ENCODE measurements around the gene WNK2.
"Not testable (repeated sequence)": the region's sequence is repeated elsewhere in the genome, so short reads cannot be mapped to it uniquely, and the experiment has no call there.

Gene WNK2

DNA sequence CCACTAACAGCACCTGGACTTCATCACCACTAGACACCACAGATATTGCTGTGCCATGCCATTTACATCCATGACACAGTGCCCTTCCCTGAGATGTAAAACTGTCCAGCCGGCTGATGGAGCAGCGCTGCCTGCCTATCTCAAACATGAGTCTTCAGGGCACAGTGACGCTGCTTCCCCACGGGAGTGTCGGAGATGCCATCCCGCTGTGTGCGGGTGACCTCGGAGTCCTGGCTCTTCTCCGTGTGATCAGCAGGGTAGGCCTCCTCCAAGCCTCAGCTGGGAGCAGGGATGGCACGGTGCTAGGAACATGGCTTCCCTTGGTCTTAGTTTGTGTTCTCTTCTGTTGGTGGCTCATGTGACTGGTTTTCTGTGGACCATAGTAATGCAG, 137.3 kb downstream of the WNK2 start:
- Histone ChIP-seq H3K4me1 (ENCODE audit: control insufficient read depth, insufficient read depth, low read length) (no peaks in the 10 kb centered on the region), H3K27me3 (ENCODE audit: control insufficient read depth, insufficient read depth, low read length) (peaks cover 6% of the 10 kb centered on the region), H3K36me3 (ENCODE audit: insufficient read depth, low read length) (no peaks in the 10 kb centered on the region), H3K4me3 (ENCODE audit: low read length) (no peak overlapping the region), H3K9me3 (replicated peaks; ENCODE audit: low read length) (no peaks in the 10 kb centered on the region), H3K4me2 (ENCODE audit: low read length) (no peak overlapping the region), H3K9ac (ENCODE audit: low read depth, low read length) (no peak overlapping the region)

DNA sequence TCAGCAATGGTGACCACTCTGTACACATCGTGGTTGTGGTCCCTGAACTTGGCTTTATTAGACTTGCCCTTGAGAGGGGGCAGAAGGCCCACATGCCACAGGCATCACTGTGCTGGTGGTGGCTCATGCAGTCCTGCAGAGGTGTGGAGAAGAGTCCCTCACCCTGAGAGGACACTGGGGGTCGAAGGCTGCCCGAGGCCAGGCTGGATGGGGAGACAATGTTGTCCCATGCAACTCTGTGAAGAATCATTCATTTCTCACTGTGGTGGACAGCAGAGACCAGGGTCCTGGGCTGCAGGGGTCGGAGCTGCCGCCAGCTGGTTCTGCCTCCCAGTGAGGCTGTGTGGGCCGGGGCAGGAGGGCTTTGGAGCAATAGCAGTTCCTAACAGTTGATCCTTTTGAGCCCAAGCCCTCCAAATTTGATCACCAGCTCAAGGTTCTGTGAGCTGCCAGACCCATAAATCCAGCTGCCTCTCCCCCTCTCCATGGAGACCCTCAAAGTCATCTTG, 139.6 kb downstream of the WNK2 start:
- H3K27me3 ChIP-seq (ENCODE audit: control insufficient read depth, insufficient read depth, low read length); H3K4me2 ChIP-seq (ENCODE audit: low read length); H3K9ac ChIP-seq (ENCODE audit: low read depth, low read length); H3K9me3 ChIP-seq (replicated peaks; ENCODE audit: low read length); H3K4me3 ChIP-seq (ENCODE audit: low read length); H3K4me1 ChIP-seq (ENCODE audit: control insufficient read depth, insufficient read depth, low read length); H3K36me3 ChIP-seq (ENCODE audit: insufficient read depth, low read length): not testable (repeated sequence)

DNA sequence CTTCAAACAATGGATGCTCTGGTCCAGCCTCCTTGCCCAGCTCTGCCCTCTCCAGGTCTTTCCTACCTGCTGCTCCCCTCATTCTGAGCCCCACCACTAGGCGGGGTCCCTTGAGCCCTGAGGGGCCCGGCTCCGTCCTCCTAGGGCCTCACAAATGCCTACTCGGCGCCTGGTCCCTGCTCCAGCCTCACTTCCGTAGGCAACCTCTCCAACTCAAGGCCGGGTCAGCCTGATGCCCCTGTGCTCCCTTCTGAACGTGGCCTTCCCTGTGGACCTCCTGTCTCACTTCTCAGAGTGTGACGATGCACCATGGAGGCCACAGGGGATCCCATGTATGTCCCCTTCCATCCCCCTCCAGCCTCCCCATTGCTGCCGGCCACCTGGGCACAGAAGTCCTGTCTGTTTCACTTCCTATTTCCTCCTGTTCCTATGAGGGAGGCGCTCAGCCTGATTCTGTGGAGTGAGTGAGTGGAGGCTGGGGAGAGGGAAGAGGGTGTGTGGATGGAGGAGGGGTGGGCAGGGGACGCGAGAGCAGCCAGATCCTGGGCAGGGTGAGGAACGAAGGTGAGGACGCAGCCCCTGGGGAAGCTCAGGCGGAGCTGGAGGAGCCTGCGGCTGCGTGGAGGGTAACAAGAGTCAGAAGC, 140.4 kb downstream of the WNK2 start:
- Histone ChIP-seq H3K9ac (ENCODE audit: low read depth, low read length) (no peak overlapping the region), H3K27me3 (ENCODE audit: control insufficient read depth, insufficient read depth, low read length) (peaks cover 6% of the 10 kb centered on the region), H3K4me3 (ENCODE audit: low read length) (no peak overlapping the region), H3K4me2 (ENCODE audit: low read length) (no peak overlapping the region), H3K36me3 (ENCODE audit: insufficient read depth, low read length) (no peaks in the 10 kb centered on the region), H3K4me1 (ENCODE audit: control insufficient read depth, insufficient read depth, low read length) (no peaks in the 10 kb centered on the region), H3K9me3 (replicated peaks; ENCODE audit: low read length) (no peaks in the 10 kb centered on the region)

DNA sequence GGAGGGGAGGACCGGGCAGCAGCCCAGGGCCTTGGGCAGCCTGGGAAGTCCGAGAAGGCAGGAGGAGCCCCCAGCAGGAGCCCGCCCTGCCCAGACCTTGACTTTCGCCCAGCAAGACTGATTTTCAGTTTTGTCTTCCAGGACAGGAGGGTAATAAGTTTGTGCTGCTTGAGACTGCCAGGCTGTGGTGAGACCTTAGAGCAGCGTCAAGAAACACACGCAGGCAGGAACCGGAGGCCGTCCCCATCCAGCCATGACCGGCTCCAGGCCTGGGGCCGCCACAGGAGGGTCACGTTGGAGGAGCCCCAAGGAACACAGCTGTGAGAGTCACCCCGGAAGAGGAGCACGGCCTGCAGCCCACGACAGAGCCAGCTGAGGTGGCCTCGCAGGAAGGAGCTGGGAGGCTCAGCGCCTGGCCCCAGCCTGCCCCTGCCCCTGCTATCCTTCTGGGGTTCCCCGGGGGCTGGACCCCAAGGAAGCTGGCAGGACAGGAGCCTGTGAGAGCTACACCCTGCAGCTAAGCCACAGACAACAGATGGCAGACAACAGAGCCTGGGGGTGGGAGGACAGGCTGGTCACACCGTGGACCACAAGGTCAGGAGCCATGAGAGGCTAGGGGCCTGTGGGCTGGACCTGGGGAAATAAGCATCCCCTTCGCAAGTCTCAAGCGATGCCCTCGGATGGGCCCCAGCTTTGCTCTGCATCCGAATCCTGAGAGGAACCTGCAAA, 141.5 kb downstream of the WNK2 start:
- no peaks in the 10 kb centered on the region for H3K4me1 ChIP-seq (ENCODE audit: control insufficient read depth, insufficient read depth, low read length)
- H3K9me3 ChIP-seq (replicated peaks; ENCODE audit: low read length) = no peaks in the 10 kb centered on the region
- H3K4me2 ChIP-seq (ENCODE audit: low read length) = no peak overlapping the region
- H3K36me3 ChIP-seq (ENCODE audit: insufficient read depth, low read length) = no peaks in the 10 kb centered on the region
- H3K27me3 ChIP-seq (ENCODE audit: control insufficient read depth, insufficient read depth, low read length) = peaks cover 6% of the 10 kb centered on the region
- H3K9ac ChIP-seq (ENCODE audit: low read depth, low read length) = no peak overlapping the region
- H3K4me3 ChIP-seq (ENCODE audit: low read length) = no peak overlapping the region

DNA sequence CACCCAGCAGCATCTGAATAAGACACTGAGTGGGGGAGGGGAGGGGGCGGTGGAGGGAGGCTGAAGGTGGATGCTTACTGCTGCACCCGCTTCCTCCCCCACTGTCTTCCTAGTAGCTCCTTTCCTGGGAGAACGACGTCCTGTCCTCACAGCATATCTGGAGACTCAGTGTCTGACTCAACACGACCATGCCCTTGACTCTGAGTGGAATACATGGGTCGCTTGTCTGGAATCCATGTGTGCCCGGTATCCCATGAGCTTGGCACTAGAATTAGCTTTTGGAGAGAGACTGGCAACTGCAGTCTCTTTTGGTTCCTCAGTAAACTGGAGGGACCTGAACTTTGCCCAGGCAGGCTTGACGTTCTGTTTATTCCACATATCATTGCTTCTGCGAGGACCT, 142.1 kb downstream of the WNK2 start:
- no peaks in the 10 kb centered on the region for H3K36me3 ChIP-seq (ENCODE audit: insufficient read depth, low read length)
- H3K4me2 ChIP-seq (ENCODE audit: low read length) = no peak overlapping the region
- H3K27me3 ChIP-seq (ENCODE audit: control insufficient read depth, insufficient read depth, low read length) = peaks cover 6% of the 10 kb centered on the region
- H3K4me3 ChIP-seq (ENCODE audit: low read length) = no peak overlapping the region
- H3K4me1 ChIP-seq (ENCODE audit: control insufficient read depth, insufficient read depth, low read length) = no peaks in the 10 kb centered on the region
- no peaks in the 10 kb centered on the region for H3K9me3 ChIP-seq (replicated peaks; ENCODE audit: low read length)
- no peak overlapping the region for H3K9ac ChIP-seq (ENCODE audit: low read depth, low read length)

DNA sequence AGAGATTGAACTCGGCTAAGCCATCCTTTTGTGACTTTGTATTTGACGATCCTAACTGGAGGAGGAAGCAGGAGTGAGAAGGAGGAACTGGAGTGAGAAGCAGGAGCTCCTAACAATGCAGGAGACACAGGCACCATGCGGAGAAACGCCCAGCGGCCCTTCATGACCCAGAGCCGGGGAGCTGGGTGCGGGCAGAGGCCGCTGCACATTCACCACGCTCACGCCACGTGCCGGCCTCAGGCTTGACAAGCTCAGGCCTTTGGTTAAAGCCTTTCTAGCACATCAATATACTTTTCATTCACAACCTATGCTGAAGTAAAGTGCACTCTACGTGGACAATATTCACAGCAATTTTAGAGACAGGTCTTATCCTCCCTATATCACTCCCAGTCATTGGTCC, 142.7 kb downstream of the WNK2 start:
- H3K4me2 ChIP-seq (ENCODE audit: low read length) = no peak overlapping the region
- no peak overlapping the region for H3K4me3 ChIP-seq (ENCODE audit: low read length)
- peaks cover 6% of the 10 kb centered on the region for H3K27me3 ChIP-seq (ENCODE audit: control insufficient read depth, insufficient read depth, low read length)
- no peaks in the 10 kb centered on the region for H3K9me3 ChIP-seq (replicated peaks; ENCODE audit: low read length)
- no peaks in the 10 kb centered on the region for H3K36me3 ChIP-seq (ENCODE audit: insufficient read depth, low read length)
- no peaks in the 10 kb centered on the region for H3K4me1 ChIP-seq (ENCODE audit: control insufficient read depth, insufficient read depth, low read length)
- H3K9ac ChIP-seq (ENCODE audit: low read depth, low read length) = no peak overlapping the region

DNA sequence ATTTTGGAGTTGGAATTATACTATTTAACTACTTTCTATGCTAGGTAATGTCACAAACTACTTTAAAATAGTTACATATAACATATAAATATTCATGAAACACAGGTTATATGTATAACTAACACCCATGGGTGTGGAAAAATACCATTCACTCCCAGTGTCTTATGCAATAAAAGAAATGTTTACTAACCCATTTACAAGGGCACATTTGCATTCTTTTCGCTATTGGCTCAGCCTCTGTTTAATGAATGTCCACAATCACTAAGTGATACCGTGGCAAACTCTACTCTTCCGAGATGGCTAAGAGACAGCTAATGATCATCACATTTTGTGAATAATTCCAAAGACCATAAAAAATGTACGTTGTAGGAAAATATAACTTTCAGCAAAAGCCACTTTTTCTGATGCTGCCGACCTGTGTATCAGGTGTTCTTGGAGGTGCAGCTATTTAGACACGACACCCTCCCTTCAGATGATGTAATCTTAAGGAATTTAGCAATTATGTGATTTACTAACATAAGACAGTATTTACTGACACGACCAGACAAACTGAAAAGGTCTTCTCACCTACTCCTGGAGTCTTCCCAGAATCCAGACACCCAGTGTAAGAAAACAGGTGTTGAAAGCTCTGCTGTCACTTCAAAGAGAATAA, 145.8 kb downstream of the WNK2 start:
- Histone ChIP-seq H3K9ac (ENCODE audit: low read depth, low read length) (no peak overlapping the region), H3K9me3 (replicated peaks; ENCODE audit: low read length) (no peaks in the 10 kb centered on the region), H3K4me3 (ENCODE audit: low read length) (no peak overlapping the region), H3K36me3 (ENCODE audit: insufficient read depth, low read length) (no peaks in the 10 kb centered on the region), H3K27me3 (ENCODE audit: control insufficient read depth, insufficient read depth, low read length) (peaks cover 8% of the 10 kb centered on the region), H3K4me2 (ENCODE audit: low read length) (no peak overlapping the region), H3K4me1 (ENCODE audit: control insufficient read depth, insufficient read depth, low read length) (no peaks in the 10 kb centered on the region)

DNA sequence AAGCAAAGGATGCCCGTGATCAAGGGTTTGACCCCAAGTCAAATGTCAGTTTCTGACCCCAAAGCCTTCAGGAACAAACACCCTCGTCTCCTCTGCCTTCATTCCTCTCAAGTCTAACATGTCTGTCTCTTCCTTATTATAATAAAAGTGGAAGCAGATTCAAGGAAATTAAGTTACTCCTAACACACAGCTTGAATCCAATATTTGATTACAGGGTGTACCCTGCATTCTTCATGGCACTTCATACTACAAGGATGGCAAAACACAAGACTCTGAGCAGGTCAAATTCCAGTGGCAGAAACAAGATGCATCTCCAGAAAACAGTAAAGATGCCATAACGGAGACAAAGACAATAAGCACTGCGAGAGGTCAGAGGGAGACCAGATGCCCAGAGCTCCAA, 148.4 kb downstream of the WNK2 start:
- Histone ChIP-seq H3K4me1 (ENCODE audit: control insufficient read depth, insufficient read depth, low read length) (no peaks in the 10 kb centered on the region), H3K9ac (ENCODE audit: low read depth, low read length) (no peak overlapping the region), H3K9me3 (replicated peaks; ENCODE audit: low read length) (no peaks in the 10 kb centered on the region), H3K36me3 (ENCODE audit: insufficient read depth, low read length) (no peaks in the 10 kb centered on the region), H3K4me2 (ENCODE audit: low read length) (no peak overlapping the region), H3K4me3 (ENCODE audit: low read length) (no peak overlapping the region), H3K27me3 (ENCODE audit: control insufficient read depth, insufficient read depth, low read length) (peaks cover 6% of the 10 kb centered on the region)

DNA sequence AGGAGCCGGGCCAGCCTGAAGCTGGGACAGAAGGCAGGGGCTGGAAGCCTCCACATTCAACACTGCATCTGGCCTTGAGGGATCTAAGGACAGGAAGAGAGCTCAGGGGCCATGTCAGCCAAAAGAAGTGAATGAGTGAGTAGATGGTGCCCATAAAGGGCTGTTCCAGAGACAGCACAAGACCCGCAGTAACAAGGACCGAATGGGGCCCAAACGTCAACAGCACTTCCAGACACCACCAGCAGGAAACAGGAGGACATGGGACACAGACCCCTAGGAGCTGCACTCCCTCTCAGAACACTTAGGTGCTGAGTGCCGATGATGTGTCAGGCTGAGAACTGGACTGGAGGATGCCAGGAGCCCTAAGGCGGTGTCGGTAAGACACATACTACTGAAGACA, 152.8 kb downstream of the WNK2 start:
- no peaks in the 10 kb centered on the region for H3K9me3 ChIP-seq (replicated peaks; ENCODE audit: low read length)
- no peak overlapping the region for H3K9ac ChIP-seq (ENCODE audit: low read depth, low read length)
- H3K36me3 ChIP-seq (ENCODE audit: insufficient read depth, low read length) = no peaks in the 10 kb centered on the region
- H3K4me3 ChIP-seq (ENCODE audit: low read length) = no peak overlapping the region
- H3K27me3 ChIP-seq (ENCODE audit: control insufficient read depth, insufficient read depth, low read length) = peaks cover 6% of the 10 kb centered on the region
- H3K4me1 ChIP-seq (ENCODE audit: control insufficient read depth, insufficient read depth, low read length) = no peaks in the 10 kb centered on the region
- no peak overlapping the region for H3K4me2 ChIP-seq (ENCODE audit: low read length)

DNA sequence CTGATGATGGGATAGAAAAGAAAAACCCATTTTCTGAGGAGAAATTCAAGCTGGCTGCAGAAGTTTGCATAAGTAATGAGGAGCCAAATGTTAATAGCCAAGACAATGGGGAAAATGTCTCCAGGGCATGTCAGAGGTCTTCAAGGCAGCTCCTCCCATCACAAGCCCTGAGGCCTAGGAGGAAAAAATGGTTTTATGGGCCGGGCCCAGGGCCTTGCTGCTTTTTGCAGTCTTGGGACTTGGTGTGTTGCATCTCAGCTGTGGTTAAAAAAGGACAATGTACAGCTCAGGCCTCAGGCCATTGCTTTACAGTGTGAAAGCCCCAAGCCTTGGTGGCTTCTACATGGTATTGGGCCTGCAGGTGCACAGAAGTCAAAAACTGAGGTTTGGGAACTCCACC, 154.3 kb downstream of the WNK2 start:
- H3K9me3 ChIP-seq (replicated peaks; ENCODE audit: low read length); H3K4me2 ChIP-seq (ENCODE audit: low read length); H3K4me1 ChIP-seq (ENCODE audit: control insufficient read depth, insufficient read depth, low read length); H3K9ac ChIP-seq (ENCODE audit: low read depth, low read length); H3K4me3 ChIP-seq (ENCODE audit: low read length); H3K36me3 ChIP-seq (ENCODE audit: insufficient read depth, low read length); H3K27me3 ChIP-seq (ENCODE audit: control insufficient read depth, insufficient read depth, low read length): not testable (repeated sequence)

DNA sequence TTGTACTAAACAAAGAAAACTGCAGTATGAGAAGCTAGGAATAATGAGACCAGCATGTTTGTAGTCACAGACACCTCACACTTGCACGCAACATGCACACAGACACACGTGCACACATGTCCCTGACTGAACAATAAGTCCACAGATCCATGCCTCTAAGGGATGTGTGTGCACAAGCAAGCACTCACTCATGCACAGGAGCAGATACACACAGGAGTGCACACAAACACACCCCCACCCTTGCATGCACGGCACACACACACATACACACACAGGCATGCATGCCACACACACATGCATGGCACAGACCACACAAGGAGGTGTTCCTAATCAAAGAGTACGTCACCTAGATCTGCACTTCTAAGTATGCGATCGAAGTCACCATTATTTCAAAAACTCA, 156.2 kb downstream of the WNK2 start:
- no peak overlapping the region for H3K9ac ChIP-seq (ENCODE audit: low read depth, low read length)
- H3K9me3 ChIP-seq (replicated peaks; ENCODE audit: low read length) = no peaks in the 10 kb centered on the region
- H3K4me2 ChIP-seq (ENCODE audit: low read length) = no peak overlapping the region
- peaks cover 13% of the 10 kb centered on the region for H3K27me3 ChIP-seq (ENCODE audit: control insufficient read depth, insufficient read depth, low read length)
- H3K4me3 ChIP-seq (ENCODE audit: low read length) = no peak overlapping the region
- H3K4me1 ChIP-seq (ENCODE audit: control insufficient read depth, insufficient read depth, low read length) = no peaks in the 10 kb centered on the region
- no peaks in the 10 kb centered on the region for H3K36me3 ChIP-seq (ENCODE audit: insufficient read depth, low read length)

DNA sequence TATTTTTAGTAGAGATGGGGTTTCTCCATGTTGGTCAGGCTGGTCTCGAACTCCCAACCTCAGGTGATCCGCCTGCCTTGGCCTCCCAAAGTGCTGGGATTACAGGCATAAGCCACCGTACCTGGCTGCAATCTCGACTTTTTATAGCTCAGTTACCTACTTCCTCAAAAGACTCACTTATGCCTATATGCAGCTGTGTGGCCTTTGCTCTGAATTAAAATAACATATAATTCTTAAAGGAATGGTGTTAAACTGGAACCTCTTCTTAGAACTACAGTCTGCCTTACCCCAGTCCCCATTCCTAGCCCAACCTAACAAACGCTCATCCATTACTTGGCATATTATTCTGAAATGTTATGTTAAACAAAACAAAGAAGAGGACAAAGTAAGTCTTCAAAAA, 157.9 kb downstream of the WNK2 start:
- H3K9ac ChIP-seq (ENCODE audit: low read depth, low read length); H3K4me1 ChIP-seq (ENCODE audit: control insufficient read depth, insufficient read depth, low read length); H3K36me3 ChIP-seq (ENCODE audit: insufficient read depth, low read length); H3K4me3 ChIP-seq (ENCODE audit: low read length); H3K9me3 ChIP-seq (replicated peaks; ENCODE audit: low read length); H3K4me2 ChIP-seq (ENCODE audit: low read length): not testable (repeated sequence)
- H3K27me3 ChIP-seq (ENCODE audit: control insufficient read depth, insufficient read depth, low read length) = peaks cover 26% of the 10 kb centered on the region

Data from skeletal muscle satellite cell (primary cell).